A172 (cell line): ENCODE results near the gene UBE2L3. TPM values are rescaled to one million over a fixed set of nuclear protein-coding genes. Genes with fewer than 3 reads are reported as not detected.
A peak's percentile ranks its signal among the peaks of the same experiment; 100 is the strongest.
"Not testable (repeated sequence)": the region's sequence is repeated elsewhere in the genome, so short reads cannot be mapped to it uniquely, and the experiment has no call there.

Experiments
- DNase-seq: peaks from one replicate; pipeline ENCODE4 v3.0.0-alpha.2; 2015; ENCODE audit warnings: low spot score
- total RNA-seq: library from RNA; depleted of rRNA; stranded (reverse); fragments of >200 nt; shearing (Covaris generic); gene quantifications from 2 replicates; pipeline ENCODE4 v1.2.3, GENCODE V29; 2014

Gene UBE2L3
- total RNA-seq, 1 experiment from 2014 or later: 31.5 TPM

- no peak for DNase-seq
Observed at GRCh38 chr22:21642584-21643448, 75.3 kb downstream of the UBE2L3 start.

DNA sequence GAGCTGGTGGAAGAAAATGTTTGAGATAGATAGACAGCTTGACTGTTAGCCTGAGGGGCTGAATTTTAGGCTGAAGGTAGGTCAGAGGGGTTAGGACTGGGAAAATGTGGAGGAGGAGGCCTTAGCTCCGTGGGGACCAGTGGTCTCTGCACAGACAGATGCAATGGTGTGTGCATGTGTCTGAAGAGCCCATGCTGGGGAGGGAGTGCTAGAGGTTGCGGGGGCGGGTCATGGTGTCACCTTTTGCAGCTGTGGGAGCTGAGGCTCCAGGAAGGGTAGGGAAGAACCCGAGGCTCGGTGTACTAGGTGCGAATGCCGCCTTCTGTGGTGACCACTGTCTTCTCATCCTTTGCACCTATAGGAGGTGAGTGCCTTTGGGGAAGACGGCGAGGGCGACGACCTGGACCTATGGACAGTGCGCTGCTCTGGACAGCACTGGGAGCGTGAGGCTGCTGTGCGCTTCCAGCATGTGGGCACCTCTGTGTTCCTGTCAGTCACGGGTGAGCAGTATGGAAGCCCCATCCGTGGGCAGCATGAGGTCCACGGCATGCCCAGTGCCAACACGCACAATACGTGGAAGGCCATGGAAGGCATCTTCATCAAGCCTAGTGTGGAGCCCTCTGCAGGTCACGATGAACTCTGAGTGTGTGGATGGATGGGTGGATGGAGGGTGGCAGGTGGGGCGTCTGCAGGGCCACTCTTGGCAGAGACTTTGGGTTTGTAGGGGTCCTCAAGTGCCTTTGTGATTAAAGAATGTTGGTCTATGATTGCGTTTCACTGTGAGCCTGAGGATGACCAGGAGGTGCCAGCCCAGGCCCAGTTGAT, 76.2 kb downstream of the UBE2L3 start:
- no peak for DNase-seq

- not testable (repeated sequence) for DNase-seq
Observed at GRCh38 chr22:21645513-21645912, 78.0 kb downstream of the UBE2L3 start.

DNA sequence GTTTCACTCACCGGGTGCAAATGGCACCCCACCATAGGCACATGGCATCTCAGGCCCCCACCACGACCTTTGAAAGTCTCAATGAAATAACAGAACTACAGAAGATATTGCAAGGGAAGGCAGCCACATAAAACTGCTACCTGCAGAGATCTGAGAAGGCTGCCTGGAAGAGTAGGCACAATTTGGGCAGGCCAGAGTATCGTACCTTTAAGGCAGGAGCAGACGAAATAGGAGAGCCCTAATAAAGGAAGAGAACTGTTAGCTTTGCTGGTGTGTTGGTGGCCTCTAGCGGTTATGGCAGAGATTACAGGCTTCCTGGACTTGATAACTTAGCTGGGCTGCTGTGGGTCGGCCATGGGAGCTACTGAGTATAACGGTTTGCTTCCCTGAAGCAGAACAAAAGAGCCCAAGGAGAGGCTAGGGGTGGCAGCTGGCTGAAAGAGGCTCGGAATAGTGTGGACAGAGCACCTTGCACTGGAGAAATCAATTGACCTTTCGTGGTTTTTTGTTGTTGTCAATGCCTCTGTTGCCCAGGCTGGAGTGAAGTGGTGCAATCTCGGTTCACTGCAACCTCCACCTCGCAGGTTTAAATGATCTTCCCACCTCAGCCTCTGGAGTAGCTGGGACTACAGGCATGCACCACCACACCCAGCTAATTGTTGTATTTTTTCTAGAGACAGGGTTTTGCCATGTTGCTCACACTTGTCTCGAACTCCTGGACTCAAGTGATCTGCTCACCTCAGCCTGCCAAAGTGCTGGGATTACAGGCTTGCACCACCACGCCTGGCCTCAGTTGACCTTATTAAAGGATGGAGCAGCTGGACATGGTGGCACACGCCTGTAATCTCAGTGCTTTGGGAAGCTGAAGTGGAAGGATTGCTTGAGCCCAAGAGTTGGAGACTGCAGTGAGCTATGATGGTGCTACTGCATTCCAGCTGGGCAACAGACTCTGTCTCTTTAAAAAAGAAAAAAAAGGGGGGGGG, 79.4 kb downstream of the UBE2L3 start:
- DNase-seq: peak; percentile 49

DNA sequence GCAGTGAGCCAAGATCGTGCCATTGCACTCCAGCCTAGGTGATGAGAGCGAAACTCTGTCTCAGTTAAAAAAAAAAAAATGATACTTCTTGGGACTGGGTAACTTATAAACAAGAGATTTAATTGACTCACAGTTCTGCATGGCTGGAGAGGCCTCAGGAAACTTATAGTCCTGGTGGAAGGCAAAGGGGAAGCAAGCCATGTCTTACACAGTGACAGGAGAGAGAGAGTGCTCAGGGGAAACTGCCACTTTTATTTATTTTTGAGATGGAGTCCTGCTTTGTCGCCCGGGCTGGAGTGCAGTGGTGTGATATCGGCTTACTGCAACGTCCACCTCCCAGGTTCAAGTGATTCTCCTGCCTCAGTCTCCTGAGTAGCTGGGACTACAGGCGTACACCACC, 82.8 kb downstream of the UBE2L3 start:
- DNase-seq: no peak

GRCh38 chr22:21650823-21651520, 83.5 kb downstream of the UBE2L3 start:
- no peak for DNase-seq

DNA sequence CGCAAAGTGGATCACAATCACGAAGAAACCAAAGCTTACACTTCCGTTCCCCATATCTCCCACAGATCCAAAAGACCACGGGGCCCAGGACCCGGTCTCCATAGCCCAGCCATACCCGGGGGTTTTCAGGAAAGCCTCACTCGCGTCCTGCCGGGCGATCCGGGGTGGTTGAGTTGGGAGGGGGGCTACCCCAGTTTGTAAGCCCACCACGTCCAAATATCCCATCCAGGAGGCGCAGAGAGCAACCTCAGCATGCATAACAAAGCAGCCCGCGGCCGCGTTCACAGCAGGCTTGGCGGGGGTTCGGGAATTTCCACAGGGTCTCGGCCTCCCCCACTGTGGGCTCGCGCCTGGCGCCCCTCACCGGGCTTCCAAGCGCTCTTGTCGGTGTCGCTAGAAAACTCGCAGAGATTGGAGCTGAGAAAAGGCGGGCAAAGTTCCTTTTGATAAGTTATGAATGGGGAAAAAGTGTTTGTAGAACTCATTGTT, 84.1 kb downstream of the UBE2L3 start:
- DNase-seq: no peak

DNA sequence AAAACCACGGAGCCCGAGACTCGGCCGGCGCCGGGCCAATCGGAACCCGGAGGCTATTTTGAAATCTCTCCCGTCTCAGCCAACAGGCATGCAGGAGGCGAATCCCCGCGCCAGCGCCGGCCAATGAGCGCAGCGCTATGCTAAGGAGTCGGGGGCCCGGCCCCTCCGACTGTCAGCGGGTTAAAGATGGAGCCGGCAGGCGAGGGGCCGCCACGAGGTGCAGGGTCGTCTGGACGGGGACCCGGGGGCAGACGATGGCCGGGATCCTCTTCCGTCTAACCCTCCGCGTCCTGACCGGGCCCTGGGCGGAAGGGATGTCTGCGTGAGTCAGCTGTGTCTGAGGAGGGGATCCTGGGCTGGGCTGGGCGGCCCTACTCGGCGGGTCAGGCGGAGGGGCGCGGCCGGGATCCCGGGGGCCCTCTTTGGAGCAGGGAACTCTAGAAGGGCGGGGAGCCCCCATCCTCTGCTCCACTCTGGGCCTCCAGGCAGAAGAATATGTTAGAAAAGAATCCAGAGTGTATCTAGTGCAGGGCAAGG, 84.6 kb downstream of the UBE2L3 start:
- DNase-seq: peak; percentile 28

DNA sequence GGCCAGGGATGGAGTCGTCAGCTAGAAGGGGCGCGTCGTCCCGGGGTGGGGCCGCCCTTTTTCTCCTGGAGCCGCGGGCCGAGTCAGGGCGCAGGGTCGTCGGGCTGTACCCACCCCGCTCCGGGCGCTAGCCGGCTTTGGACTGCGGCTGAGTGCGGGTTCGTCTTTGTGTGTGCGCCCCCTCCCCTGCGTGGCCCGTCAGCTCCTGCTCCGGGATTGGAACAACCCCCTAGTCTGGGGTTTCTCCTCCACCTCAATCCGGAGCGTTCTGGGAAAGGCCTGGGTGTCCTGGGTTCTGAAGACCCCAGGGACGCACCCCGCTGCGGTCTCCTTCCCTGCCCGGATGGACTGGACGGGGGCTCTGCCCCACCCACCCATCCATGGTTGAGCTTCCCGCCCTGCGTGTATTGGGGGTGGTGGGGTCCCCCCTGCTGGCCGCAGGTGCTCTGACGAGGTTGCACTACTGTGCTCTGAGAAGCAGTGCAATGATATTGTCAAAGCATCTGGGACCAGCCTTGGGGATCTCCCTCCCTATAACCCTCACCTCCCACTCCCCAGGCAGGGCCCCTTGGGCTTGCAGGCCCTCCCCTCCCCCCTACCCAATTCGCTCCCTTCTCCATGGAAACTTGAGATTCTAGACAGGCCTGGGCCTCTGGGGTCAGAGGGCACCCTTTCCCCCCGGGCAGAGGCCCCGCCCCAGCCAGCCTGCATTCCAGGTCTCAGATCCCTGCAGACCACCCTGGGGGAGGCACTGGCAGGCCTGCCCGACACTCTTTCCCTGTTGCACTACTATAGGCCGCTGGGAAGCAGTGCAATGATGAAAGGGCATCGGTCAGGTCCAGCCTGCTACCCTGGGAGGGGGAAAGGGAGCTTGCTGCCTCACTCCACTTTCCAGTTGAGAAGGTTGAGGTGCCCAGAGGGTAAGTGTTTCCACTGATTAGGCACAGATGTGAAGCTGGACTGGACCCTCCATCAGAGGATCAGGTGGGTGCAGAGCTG, 85.3 kb downstream of the UBE2L3 start:
- DNase-seq: no peak

DNA sequence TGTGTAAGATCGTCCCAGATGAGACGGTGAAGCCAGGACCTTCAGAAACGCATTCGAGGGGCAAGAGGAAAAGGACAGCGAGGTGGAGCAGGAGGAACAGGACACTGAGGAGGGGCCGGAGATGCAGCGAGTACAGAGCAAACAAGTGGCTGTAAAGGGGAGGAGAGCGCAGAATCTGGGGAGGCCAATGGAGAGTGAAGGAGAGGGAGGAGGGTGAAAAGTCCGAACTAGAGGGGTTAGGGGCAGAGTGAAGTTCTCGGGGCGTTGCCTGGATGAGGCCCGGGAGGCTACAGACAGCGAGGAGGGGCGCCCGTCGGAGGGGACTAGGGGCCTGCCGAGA, 89.5 kb downstream of the UBE2L3 start:
- DNase-seq: no peak

- DNase-seq: no peak
Observed at GRCh38 chr22:21657360-21658032, 90.0 kb downstream of the UBE2L3 start.

DNA sequence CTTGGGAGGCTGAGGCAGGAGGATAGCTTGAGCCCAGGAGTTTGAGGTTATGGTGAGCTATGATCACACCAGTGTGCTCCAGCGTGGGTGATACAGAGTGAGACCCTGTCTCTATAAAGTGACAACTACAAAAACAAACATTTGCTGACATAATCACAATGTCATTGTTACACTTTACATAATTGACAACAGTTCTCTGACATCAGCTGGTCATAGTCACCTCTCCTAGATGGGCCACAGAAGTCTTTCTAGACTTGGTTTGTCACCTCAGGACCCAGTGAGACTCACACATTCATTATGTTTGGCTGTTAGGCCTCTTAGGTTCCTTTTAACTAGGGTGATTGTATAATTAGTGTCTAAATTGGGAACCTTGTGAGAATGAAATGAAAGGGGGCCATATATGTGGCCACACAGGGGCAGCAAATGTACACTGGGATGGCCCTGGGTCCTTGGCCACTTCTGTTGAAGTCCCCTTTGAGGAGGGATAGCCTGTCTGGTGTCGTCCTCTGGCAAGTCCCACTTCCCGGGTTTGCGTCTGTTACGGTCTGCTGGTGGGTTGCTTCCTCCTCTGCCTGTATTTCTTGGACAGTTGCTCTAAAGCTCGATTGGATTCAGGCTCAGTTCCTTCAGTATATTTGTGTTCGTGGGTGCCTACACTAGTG, 92.5 kb downstream of the UBE2L3 start:
- no peak for DNase-seq

DNA sequence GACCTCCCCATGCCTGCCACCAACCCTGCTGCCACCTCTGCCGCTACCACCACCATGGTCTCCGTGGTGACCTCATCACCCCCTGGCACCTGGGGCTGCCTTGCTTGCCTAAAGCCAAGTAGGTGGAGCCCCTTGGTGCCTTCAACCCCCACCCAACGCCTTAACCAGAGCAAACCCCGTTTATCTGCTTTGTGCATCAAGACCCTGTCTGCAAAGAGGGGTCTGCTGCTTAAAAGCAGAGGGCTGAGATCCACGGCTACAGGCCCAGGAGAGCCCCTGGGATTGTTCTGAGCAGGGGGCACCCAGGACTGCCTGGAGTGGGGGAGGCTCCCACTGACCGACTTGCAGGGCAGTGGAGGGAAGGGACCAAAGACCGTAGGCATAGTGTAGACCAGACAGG, 93.4 kb downstream of the UBE2L3 start:
- DNase-seq: no peak

GRCh38 chr22:21661991-21662390, 94.5 kb downstream of the UBE2L3 start:
- DNase-seq: no peak

DNA sequence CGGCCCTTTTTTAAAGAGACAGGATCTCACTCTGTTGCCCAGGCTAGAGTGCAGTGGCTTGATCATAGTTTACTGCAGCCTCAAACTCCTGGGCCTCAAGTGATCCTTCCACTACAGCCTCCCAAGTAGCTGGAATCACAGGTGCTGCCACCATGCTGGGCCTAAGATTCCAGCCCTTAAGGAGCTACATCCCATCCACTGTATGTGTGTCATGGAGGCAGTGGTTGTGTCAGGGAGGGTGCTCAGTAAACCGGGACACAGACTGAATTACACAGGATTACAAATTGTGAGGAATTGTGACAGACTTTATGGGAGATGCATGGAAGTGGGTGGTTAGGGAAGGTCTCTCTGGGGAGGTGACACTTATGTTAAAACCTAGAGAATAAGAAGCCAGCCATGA, 96.2 kb downstream of the UBE2L3 start:
- DNase-seq: no peak

DNA sequence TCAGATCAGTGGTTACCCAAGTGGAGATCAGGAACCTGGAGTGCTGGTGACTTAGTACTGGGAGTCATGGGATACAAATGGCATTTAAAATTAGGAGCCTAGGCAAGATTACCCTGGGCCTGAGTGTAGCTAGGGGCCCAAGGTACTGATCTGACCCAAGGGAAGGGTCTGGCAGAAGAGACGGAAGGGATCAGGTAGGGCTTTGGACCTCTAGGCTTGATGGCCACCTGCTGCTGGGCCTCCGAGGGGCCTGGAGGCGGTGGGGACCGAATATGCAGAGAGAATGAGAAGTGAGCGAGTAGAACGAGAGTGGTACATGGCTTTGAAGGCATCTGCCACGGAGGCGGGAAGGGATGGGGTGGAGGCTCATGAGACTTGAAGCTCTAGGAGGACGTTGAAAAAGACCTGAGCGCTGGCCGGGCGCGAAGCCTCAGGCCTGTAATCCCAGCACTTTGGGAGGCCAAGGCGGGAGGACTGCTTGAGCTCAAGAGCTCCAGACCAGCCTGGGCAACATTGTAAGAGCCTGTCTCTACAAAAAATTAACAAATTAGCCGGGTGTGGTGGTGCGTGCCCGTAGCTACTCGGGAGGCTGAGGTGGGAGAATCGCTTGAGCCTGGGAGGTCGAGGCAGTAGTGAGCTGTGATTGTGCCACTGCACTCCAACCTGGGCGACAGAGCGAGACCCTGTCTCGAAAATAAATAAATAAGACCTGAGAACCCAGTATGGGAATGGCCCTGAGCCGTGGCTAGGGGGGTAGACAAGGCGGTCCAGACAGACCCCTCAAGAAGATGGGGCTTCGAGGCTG, 97.7 kb downstream of the UBE2L3 start:
- no peak for DNase-seq

GRCh38 chr22:21666786-21667185, 99.3 kb downstream of the UBE2L3 start:
- no peak for DNase-seq

DNA sequence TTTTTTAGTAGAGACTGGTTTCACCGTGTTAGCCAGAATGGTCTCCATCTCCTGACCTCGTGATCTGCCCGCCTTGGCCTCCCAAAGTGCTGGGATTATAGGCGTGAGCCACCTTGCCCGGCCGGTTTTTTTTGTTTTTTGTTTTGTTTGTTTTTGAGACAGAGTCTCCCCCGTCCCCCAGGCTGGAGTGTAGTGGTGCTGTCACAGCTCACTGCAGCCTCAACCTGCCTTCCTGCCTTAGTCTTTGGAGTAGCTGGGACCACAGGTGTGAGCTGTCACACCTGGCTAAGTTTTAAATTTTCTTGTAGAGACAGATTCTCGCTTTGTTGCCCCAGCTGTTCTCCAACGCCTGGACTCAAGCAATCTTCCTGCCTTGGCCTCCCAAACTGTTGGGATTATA, 101.5 kb downstream of the UBE2L3 start:
- no peak for DNase-seq
